Activated CD4-positive, alpha-beta T cell treated with anti-CD3 and anti-CD28 coated beads, Interleukin-2, amount 50 U/mL, for 48 hours (primary cell): ENCODE measurements around the gene GLI3.

Experiments used
- DNase-seq, 2 experiments: peaks; one replicate each; pipeline ENCODE4 v3.0.0-alpha.2; 2020

Gene GLI3

GRCh38 chr7:42099470-42100155 lies 137.4 kb downstream of the GLI3 start:
- DNase-seq: no peak

- no peak for DNase-seq
Observed at GRCh38 chr7:42099066-42099465, 137.9 kb downstream of the GLI3 start.

GRCh38 chr7:42097752-42098151 lies 139.3 kb downstream of the GLI3 start:
- no peak for DNase-seq

GRCh38 chr7:42096681-42097561 lies 140.1 kb downstream of the GLI3 start:
- no peak for DNase-seq

GRCh38 chr7:42096268-42096667 lies 140.7 kb downstream of the GLI3 start:
- no peak for DNase-seq

- no peak for DNase-seq
Observed at GRCh38 chr7:42095791-42096190, 141.2 kb downstream of the GLI3 start.

GRCh38 chr7:42093349-42093905 lies 143.6 kb downstream of the GLI3 start:
- DNase-seq: no peak

- DNase-seq: no peak
Observed at GRCh38 chr7:42091461-42092291, 145.3 kb downstream of the GLI3 start.

GRCh38 chr7:42090806-42091205 lies 146.2 kb downstream of the GLI3 start:
- DNase-seq: no peak

- DNase-seq: no peak
Observed at GRCh38 chr7:42090056-42090455, 147.0 kb downstream of the GLI3 start.

- no peak for DNase-seq
Observed at GRCh38 chr7:42087616-42088015, 149.4 kb downstream of the GLI3 start.

GRCh38 chr7:42085531-42085930 lies 151.5 kb downstream of the GLI3 start:
- no peak for DNase-seq

GRCh38 chr7:42084263-42084662 lies 152.7 kb downstream of the GLI3 start:
- DNase-seq: no peak

GRCh38 chr7:42083284-42083683 lies 153.7 kb downstream of the GLI3 start:
- DNase-seq: no peak

GRCh38 chr7:42082144-42082543 lies 154.9 kb downstream of the GLI3 start:
- no peak for DNase-seq

- DNase-seq: no peak
Observed at GRCh38 chr7:42081671-42082070, 155.3 kb downstream of the GLI3 start.

- DNase-seq: no peak
Observed at GRCh38 chr7:42080841-42081586, 156.0 kb downstream of the GLI3 start.

GRCh38 chr7:42077271-42078135 lies 159.5 kb downstream of the GLI3 start:
- DNase-seq: no peak

- no peak for DNase-seq
Observed at GRCh38 chr7:42076870-42077269, 160.1 kb downstream of the GLI3 start.

- no peak for DNase-seq
Observed at GRCh38 chr7:42075418-42075817, 161.6 kb downstream of the GLI3 start.

- DNase-seq: no peak
Observed at GRCh38 chr7:42074076-42074475, 162.9 kb downstream of the GLI3 start.
